Esophagus squamous epithelium (tissue), 4 donors: Measurements from ENCODE around the gene CDKL2.

Experiments used
- CTCF ChIP-seq, 6 experiments: fragments of 450-650 bp in 4 of 6; fragments of 200-600 bp in 2 of 6; sonication (generic) in 2 of 6; IDR thresholded peaks; one replicate each; pipeline ENCODE4 v1.5.1; 2016 to 2019; ENCODE audit warnings: antibody characterized with exemption in 6 of 6, mild to moderate bottlenecking in 4 of 6, moderate library complexity in 4 of 6
- POLR2A ChIP-seq, 4 donors: fragments of 450-650 bp; IDR thresholded peaks; one replicate each; pipeline ENCODE4 v1.6.1; 2017; ENCODE audit warnings: antibody characterized with exemption in 4 of 4, mild to moderate bottlenecking in 4 of 4, moderate library complexity in 3 of 4

DNA sequence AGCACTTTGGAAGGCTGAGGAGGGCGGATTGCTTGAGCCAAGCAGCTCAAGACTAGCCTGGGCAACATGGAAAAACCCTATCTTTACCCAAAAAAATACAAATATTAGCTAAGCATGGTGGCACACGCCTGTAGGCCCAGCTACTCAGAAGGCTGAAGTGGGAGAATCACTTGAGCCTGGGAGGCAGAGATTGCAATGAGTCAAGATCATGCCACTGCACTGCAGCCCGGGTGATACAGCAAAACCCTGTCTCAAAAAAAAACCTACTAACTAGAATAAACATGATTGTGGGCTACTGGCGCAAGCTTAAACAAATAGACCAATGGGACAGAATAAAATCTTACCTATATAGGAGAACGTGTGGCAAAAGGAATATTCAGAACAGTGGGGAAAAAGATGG lies 7.3 kb downstream of the CDKL2 start:
- TF ChIP-seq POLR2A (IDR thresholded peaks at IDR 0.05) (no peak), CTCF (IDR thresholded peaks at IDR 0.05) (no peak)
